Spleen (tissue), 11 donors: ENCODE measurements around the gene SLC30A7. TPM values are rescaled to one million over a fixed set of nuclear protein-coding genes. Genes with fewer than 3 reads are reported as not detected.

Experiments used
- DNase-seq: peaks from one replicate; pipeline ENCODE4 v3.0.0-alpha.2; 2020
- H3K27ac ChIP-seq, 8 donors: fragments of 200-600 bp; sonication (generic) in 7 of 8; 1 replicate in 4 of 8; 2 replicates in 4 of 8; pipeline versions ENCODE4 v1.5.0 to v1.8.0; 2016 to 2021; ENCODE audit warnings: inconsistent platforms in 4 of 8, mild to moderate bottlenecking in 4 of 8, moderate library complexity in 1 of 8
- H3K27me3 ChIP-seq, 7 donors: fragments of 200-600 bp; sonication (generic) in 6 of 7; replicated peaks in 1 of 7; 1 replicate in 4 of 7; 2 replicates in 3 of 7; pipeline versions ENCODE4 v1.5.0 to v1.8.0; 2016 to 2021; ENCODE audit warnings: inconsistent platforms in 3 of 7, mild to moderate bottlenecking in 1 of 7
- H3K36me3 ChIP-seq, 6 donors: fragments of 200-600 bp; sonication (generic) in 5 of 6; 1 replicate in 4 of 6; 2 replicates in 2 of 6; pipeline versions ENCODE4 v1.5.0 to v1.8.0; 2016 to 2021; ENCODE audit warnings: inconsistent platforms in 2 of 6
- H3K4me1 ChIP-seq, 6 donors: fragments of 200-600 bp; sonication (generic) in 5 of 6; 1 replicate in 3 of 6; 2 replicates in 3 of 6; pipeline versions ENCODE4 v1.5.0 to v1.8.0; 2016 to 2021; ENCODE audit warnings: inconsistent platforms in 3 of 6
- H3K4me3 ChIP-seq, 8 donors: fragments of 200-600 bp; sonication (generic) in 7 of 8; 1 replicate in 4 of 8; 2 replicates in 4 of 8; pipeline versions ENCODE4 v1.5.0 to v1.8.0; 2016 to 2021; ENCODE audit warnings: inconsistent platforms in 4 of 8, mild to moderate bottlenecking in 4 of 8, moderate library complexity in 2 of 8
- H3K9me3 ChIP-seq, 8 donors: fragments of 200-600 bp; sonication (generic) in 7 of 8; 1 replicate in 4 of 8; 2 replicates in 4 of 8; pipeline versions ENCODE4 v1.5.0 to v1.8.0; 2016 to 2021; ENCODE audit warnings: inconsistent platforms in 4 of 8
- CTCF ChIP-seq, 11 experiments: fragments of 200-600 bp in 7 of 11; fragments of 450-650 bp in 4 of 11; sonication (generic) in 4 of 11; IDR thresholded peaks in 8 of 11; conservative IDR thresholded peaks in 3 of 11; 1 replicate in 7 of 11; 2 replicates in 4 of 11; pipeline versions ENCODE4 v1.4.0 to v1.8.0; 2016 to 2021; ENCODE audit warnings: antibody characterized with exemption in 11 of 11, inconsistent platforms in 4 of 11, mild to moderate bottlenecking in 1 of 11
- POLR2A ChIP-seq, 3 donors: fragments of 450-650 bp; IDR thresholded peaks; one replicate each; pipeline ENCODE4 v1.5.1; 2017; ENCODE audit warnings: antibody characterized with exemption in 3 of 3, mild to moderate bottlenecking in 1 of 3
- POLR2AphosphoS5 ChIP-seq, 3 donors: sonication (generic); formaldehyde crosslinking; IDR thresholded peaks; one replicate each; pipeline ENCODE4 v1.5.1; 2017; ENCODE audit warnings: antibody characterized with exemption in 3 of 3
- WGBS, 5 donors: extraction: QIAGEN DNeasy Blood & Tissue Kit in 3 of 5; methylation state at CpG; one replicate each; pipeline versions ENCODE4 v1.1.5 to v1.1.7; 2013 to 2018; 5-methylcytosine and 5-hydroxymethylcytosine counted together
- intact Hi-C: fragments of 100-400 bp; cut with DNase I; formaldehyde crosslinking; loops from one replicate; pipeline ENCODE4 v1.15.0; 2023; ENCODE audit warnings: low total_unique reads
- polyA plus RNA-seq, 3 donors: library from polyadenylated mRNA; stranded (reverse); fragments of 200-250 nt; gene quantifications; one replicate each; pipeline ENCODE4 v1.2.1, GENCODE V29; 2013
- total RNA-seq, 7 donors: library from RNA; depleted of rRNA in 3 of 7; stranded (reverse); fragments of >200 nt in 3 of 7; fragmentation: NEBNext Ultra II Directional in 4 of 7; extraction: Animal tissue kit (Norgen Biotek cat#: 25700) in 4 of 7; gene quantifications; one replicate each; pipeline versions ENCODE4 v1.1.0 to v1.2.1, GENCODE V29; 2016 to 2021
- donor health status: healthy with polysubstance abuse.
- donor health status: DM: no; HTN: no; CAD: no; lungs with moderate emphysema.
- donor health status: DM: no; HTN: no; CAD: no.
- donor health status: Bipolar disorder and iron deficiency.
- donor health status: healthy.
- donor health status: DM: no; HTN: no; CAD: no.
- donor health status: DM: yes; HTN: yes; CAD: no.

SLC30A7 gene
- total and polyA plus RNA-seq, 10 donors = 4.2 to 44.5 (median 35.9) TPM

GRCh38 chr1:100874433-100874832, 21.5 kb upstream of the SLC30A7 start:
- TF ChIP-seq POLR2A (IDR thresholded peaks at IDR 0.05) = no peak
- no peak for TF ChIP-seq POLR2AphosphoS5 (IDR thresholded peaks at IDR 0.05)
- TF ChIP-seq CTCF (IDR thresholded peaks at IDR 0.05 in 8 of 11, conservative IDR thresholded peaks at IDR 0.05 in 3 of 11) = no peak
- H3K4me1 ChIP-seq = no peaks in the 10 kb centered on the region
- no peak overlapping the region for H3K27ac ChIP-seq
- H3K9me3 ChIP-seq = no peaks in the 10 kb centered on the region
- intact Hi-C loops = no loop called here
- no peaks in the 10 kb centered on the region for H3K27me3 ChIP-seq
- no peaks in the 10 kb centered on the region for H3K36me3 ChIP-seq
- no peak overlapping the region for H3K4me3 ChIP-seq
- no peak for DNase-seq
- 88 to 93% (median 89%) methylated on average over 2 of the region's 2 CpGs for WGBS, 5 donors

GRCh38 chr1:100875228-100875627, 20.7 kb upstream of the SLC30A7 start:
- intact Hi-C loops = no loop called here
- no peak for TF ChIP-seq POLR2A (IDR thresholded peaks at IDR 0.05)
- TF ChIP-seq CTCF (IDR thresholded peaks at IDR 0.05 in 8 of 11, conservative IDR thresholded peaks at IDR 0.05 in 3 of 11) = no peak
- no peak for TF ChIP-seq POLR2AphosphoS5 (IDR thresholded peaks at IDR 0.05)
- Histone ChIP-seq H3K36me3 (no peaks in the 10 kb centered on the region), H3K27me3 (no peaks in the 10 kb centered on the region), H3K4me3 (no peak overlapping the region), H3K27ac (no peak overlapping the region), H3K4me1 (no peaks in the 10 kb centered on the region), H3K9me3 (no peaks in the 10 kb centered on the region)
- no peak for DNase-seq
- 88 to 99% (median 91%) methylated on average over 3 of the region's 3 CpGs for WGBS, 5 donors

- no peaks in the 10 kb centered on the region for H3K9me3 ChIP-seq
- H3K4me3 ChIP-seq = no peak overlapping the region
- no peaks in the 10 kb centered on the region for H3K4me1 ChIP-seq
- no peaks in the 10 kb centered on the region for H3K36me3 ChIP-seq
- no peak for TF ChIP-seq CTCF (IDR thresholded peaks at IDR 0.05 in 8 of 11, conservative IDR thresholded peaks at IDR 0.05 in 3 of 11)
- TF ChIP-seq POLR2AphosphoS5 (IDR thresholded peaks at IDR 0.05) = no peak
- no peak for TF ChIP-seq POLR2A (IDR thresholded peaks at IDR 0.05)
- H3K27ac ChIP-seq = no peak overlapping the region
- no peaks in the 10 kb centered on the region for H3K27me3 ChIP-seq
- no peak for DNase-seq
- intact Hi-C loops = no loop called here
These were observed 19.6 kb upstream of the SLC30A7 start for GRCh38 chr1:100876291-100876690.

GRCh38 chr1:100879422-100879821, 16.5 kb upstream of the SLC30A7 start:
- Histone ChIP-seq H3K27ac (no peak overlapping the region), H3K4me3 (no peak overlapping the region), H3K9me3 (no peaks in the 10 kb centered on the region), H3K4me1 (peaks cover 0 to 7% (median 0%) of the 10 kb centered on the region in 6 donors), H3K27me3 (no peaks in the 10 kb centered on the region), H3K36me3 (no peaks in the 10 kb centered on the region)
- intact Hi-C loops = no loop called here
- TF ChIP-seq POLR2AphosphoS5 (IDR thresholded peaks at IDR 0.05) (no peak), POLR2A (IDR thresholded peaks at IDR 0.05) (no peak)
- DNase-seq = no peak

- intact Hi-C loops = no loop called here
- H3K4me3 ChIP-seq = no peak overlapping the region
- no peak overlapping the region for H3K27ac ChIP-seq
- DNase-seq = no peak
- H3K4me1 ChIP-seq = peaks cover 0 to 7% (median 0%) of the 10 kb centered on the region in 6 donors
- TF ChIP-seq POLR2AphosphoS5 (IDR thresholded peaks at IDR 0.05) = no peak
- TF ChIP-seq POLR2A (IDR thresholded peaks at IDR 0.05) = no peak
- TF ChIP-seq CTCF (IDR thresholded peaks at IDR 0.05 in 8 of 11, conservative IDR thresholded peaks at IDR 0.05 in 3 of 11) = no peak
- 84 to 95% (median 93%) methylated on average over 3 of the region's 3 CpGs for WGBS, 5 donors
- no peaks in the 10 kb centered on the region for H3K27me3 ChIP-seq
- no peaks in the 10 kb centered on the region for H3K9me3 ChIP-seq
- no peaks in the 10 kb centered on the region for H3K36me3 ChIP-seq
These were observed 14.2 kb upstream of the SLC30A7 start for GRCh38 chr1:100881687-100882086.
